ENCODE results near the gene RPL36. TPM values are rescaled to one million over a fixed set of nuclear protein-coding genes. Genes with fewer than 3 reads are reported as not detected.
A peak's percentile ranks its signal among the peaks of the same experiment; 100 is the strongest.

The RPL36 gene
- total RNA-seq, 1 donor from 2014 or later: 1,170 TPM

GRCh38 chr19:5672708-5673459, 17.2 kb upstream of the RPL36 start:
- ATAC-seq (ENCODE audit: low read depth): no peak
- POLR2A ChIA-PET: interaction anchor here (0.8 kb wide), 1 partner anchor 51 kb away, joined by 3 read pairs; no protein-coding TSS in a partner anchor
- TF ChIP-seq CTCF (IDR thresholded peaks at IDR 0.05): no peak
- Mint-ChIP-seq H3K4me1 (no peaks in the 10 kb centered on the region), H3K4me3 (no peak overlapping the region), H3K27me3 (no peaks in the 10 kb centered on the region), H3K36me3 (ENCODE audit: low read depth) (peaks cover 40% of the 10 kb centered on the region), H3K9me3 (no peaks in the 10 kb centered on the region), H3K27ac (peak overlapping the region; percentile 31)
- intact Hi-C loops (cut with micrococcal nuclease): no loop called here
- CTCF ChIA-PET: no interaction called here
- DNase-seq: no peak

- ATAC-seq (ENCODE audit: low read depth): no peak
- TF ChIP-seq CTCF (IDR thresholded peaks at IDR 0.05): no peak
- CTCF ChIA-PET: no interaction called here
- no peak for DNase-seq
- Mint-ChIP-seq H3K4me1 (no peaks in the 10 kb centered on the region), H3K27ac (no peak overlapping the region), H3K4me3 (no peak overlapping the region), H3K9me3 (no peaks in the 10 kb centered on the region), H3K36me3 (ENCODE audit: low read depth) (peaks cover 36% of the 10 kb centered on the region), H3K27me3 (no peaks in the 10 kb centered on the region)
- POLR2A ChIA-PET: no interaction called here
- intact Hi-C loops (cut with micrococcal nuclease): no loop called here
Observed at GRCh38 chr19:5673752-5674151, 16.3 kb upstream of the RPL36 start.

GRCh38 chr19:5674714-5675113, 15.4 kb upstream of the RPL36 start:
- TF ChIP-seq CTCF (IDR thresholded peaks at IDR 0.05): no peak
- ATAC-seq (ENCODE audit: low read depth) (no peak), DNase-seq (no peak)
- H3K4me3 Mint-ChIP-seq: no peak overlapping the region
- no peaks in the 10 kb centered on the region for H3K27me3 Mint-ChIP-seq
- intact Hi-C loops (cut with micrococcal nuclease): no loop called here
- no peaks in the 10 kb centered on the region for H3K9me3 Mint-ChIP-seq
- H3K27ac Mint-ChIP-seq: no peak overlapping the region
- CTCF ChIA-PET: no interaction called here
- peaks cover 8% of the 10 kb centered on the region for H3K4me1 Mint-ChIP-seq
- peaks cover 27% of the 10 kb centered on the region for H3K36me3 Mint-ChIP-seq (ENCODE audit: low read depth)
- POLR2A ChIA-PET: interaction anchor here (0.6 kb wide), 1 partner anchor 50 kb away, joined by 8 read pairs; no protein-coding TSS in a partner anchor

- no peak overlapping the region for H3K27ac Mint-ChIP-seq
- intact Hi-C loops (cut with micrococcal nuclease): no loop called here
Observed at GRCh38 chr19:5676105-5676771, 13.9 kb upstream of the RPL36 start.

More at GRCh38 chr19:5676105-5676771, 13.9 kb upstream of the RPL36 start:
- no peak for DNase-seq
- Mint-ChIP-seq H3K36me3 (ENCODE audit: low read depth) (peaks cover 25% of the 10 kb centered on the region), H3K27me3 (peaks cover 2% of the 10 kb centered on the region), H3K4me1 (peaks cover 18% of the 10 kb centered on the region), H3K4me3 (no peak overlapping the region), H3K9me3 (no peaks in the 10 kb centered on the region)
- no peak for ATAC-seq (ENCODE audit: low read depth)
- ChIA-PET CTCF (interaction anchor here (1.0 kb wide), 1 partner anchor 11 kb away, joined by 3 read pairs; no protein-coding TSS in a partner anchor), POLR2A (interaction anchor here (1.0 to 1.2 kb wide), 2 partner anchors 10 to 13 kb away, joined by 3 to 5 read pairs; no protein-coding TSS in a partner anchor)
- TF ChIP-seq CTCF (IDR thresholded peaks at IDR 0.05): no peak

All from activated B cell treated with CpG ODN at 0.5 μM for 24 hours (primary cell).